Sciatic nerve (tissue), 2 donors: ENCODE measurements around the gene NPY2R. TPM values are rescaled to one million over a fixed set of nuclear protein-coding genes. Genes with fewer than 3 reads are reported as not detected.

Experiments used
- ATAC-seq: fragments of 200-7000 bp; cut with Tn5 transposase; one replicate; pipeline ENCODE4 v1.9.1; 2020; ENCODE audit warnings: mild to moderate bottlenecking, moderate library complexity
- DNase-seq: peaks from one replicate; pipeline ENCODE4 v3.0.0-alpha.2; 2020; ENCODE audit warnings: low spot score
- intact Hi-C: fragments of 100-400 bp; cut with DNase I; formaldehyde crosslinking; loops from one replicate; pipeline ENCODE4 v1.14.2; 2022
- total RNA-seq: library from RNA; stranded (reverse); fragmentation: NEBNext Ultra II Directional; extraction: Animal tissue kit (Norgen Biotek cat#: 25700); gene quantifications from one replicate; pipeline ENCODE4 v1.2.1, GENCODE V29; 2021
- donor health status: DM: no; HTN: no; CAD: no.
- donor health status: DM: no; HTN: no; CAD: no.

The NPY2R gene
- total RNA-seq: not detected

GRCh38 chr4:155208258-155209054 is at the start of gene NPY2R:
Gene NPY2R, plus strand, starts transcription at chr4:155208636. Its CDS starts 5,304 bp downstream, at chr4:155213940.
- DNase-seq: no peak
- intact Hi-C loops: no loop called here
- no peak for ATAC-seq

- ATAC-seq (no peak), DNase-seq (no peak)
- intact Hi-C loops: no loop called here
Measured at GRCh38 chr4:155161357-155161756, 47.1 kb upstream of the NPY2R start.

DNA sequence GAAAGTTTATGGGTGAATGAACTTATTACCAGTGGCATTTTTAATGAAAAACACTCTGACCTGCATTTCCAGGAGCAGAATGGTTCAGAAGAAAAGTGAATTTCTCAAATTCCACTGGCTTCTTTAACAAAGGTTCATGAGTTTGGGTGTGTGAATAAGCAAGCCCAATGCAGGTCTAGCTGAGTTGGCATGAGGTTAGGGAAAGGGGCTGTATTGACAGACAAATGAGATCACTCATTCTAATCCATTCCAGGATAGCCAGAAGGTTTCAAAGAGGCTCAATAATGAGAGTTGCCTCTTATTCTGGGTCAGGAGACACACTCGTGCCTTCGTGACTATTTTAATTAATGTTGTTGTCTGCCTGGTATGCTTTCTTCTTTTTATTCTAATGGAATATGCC is 43.7 kb upstream of the NPY2R start:
- no peak for ATAC-seq
- intact Hi-C loops: no loop called here
- DNase-seq: no peak

DNA sequence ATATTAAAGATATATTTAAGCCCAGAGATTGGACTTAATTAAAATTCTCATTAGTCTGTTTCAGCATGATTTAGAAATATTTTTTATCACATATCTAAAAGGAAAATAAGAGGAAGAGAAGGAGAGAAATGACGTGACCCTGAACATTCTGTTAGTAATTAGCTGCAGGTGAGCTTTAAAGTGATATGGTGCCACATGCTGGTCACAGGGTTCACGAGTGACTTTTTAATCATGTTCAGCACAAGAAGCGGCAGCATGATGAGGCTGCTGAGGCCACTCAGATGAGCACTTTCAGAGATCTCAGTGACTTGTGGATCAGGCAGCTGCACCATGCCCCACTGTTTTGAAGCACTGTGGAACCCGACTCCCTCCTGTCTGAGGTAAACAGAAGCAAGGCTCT is 37.9 kb upstream of the NPY2R start:
- intact Hi-C loops: no loop called here
- no peak for ATAC-seq
- no peak for DNase-seq

DNA sequence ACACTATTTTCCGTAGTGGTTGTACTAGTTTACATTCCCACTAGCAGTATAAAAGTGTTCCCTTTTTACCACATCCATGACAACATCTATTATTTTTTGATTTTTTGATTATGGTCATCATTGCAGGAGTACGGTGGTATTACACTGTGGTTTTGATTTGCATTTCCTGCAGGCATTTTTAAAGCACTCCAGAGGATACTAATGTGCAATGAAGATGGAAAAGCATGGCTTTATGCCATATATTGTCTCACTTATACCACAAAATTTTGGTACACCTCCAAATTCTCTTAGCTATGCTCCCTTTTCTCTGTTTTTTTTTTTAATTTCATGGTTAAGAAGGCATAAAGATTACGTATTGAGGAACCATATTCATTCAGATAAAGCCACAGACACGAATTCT is 35.1 kb upstream of the NPY2R start:
- intact Hi-C loops: no loop called here
- ATAC-seq (no peak), DNase-seq (no peak)

DNA sequence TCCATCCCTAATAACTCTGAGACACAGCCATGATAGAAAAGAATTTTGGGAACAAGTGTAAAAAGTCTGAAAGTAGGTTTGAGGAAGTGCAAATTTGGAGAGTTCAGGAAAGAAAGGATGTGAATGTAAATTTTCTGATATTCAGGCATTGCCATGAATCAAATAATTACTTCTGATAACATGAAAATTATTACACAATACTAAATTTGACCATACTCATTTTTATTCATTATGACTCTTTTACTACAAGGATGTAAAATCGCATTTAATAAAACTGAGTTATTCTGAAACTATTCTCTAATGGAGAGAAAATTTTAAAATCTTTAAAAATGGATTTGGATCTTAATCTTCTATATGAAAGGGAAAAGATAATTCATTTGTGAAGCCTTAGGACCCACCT is 33.8 kb upstream of the NPY2R start:
- DNase-seq (no peak), ATAC-seq (no peak)
- intact Hi-C loops: no loop called here

DNA sequence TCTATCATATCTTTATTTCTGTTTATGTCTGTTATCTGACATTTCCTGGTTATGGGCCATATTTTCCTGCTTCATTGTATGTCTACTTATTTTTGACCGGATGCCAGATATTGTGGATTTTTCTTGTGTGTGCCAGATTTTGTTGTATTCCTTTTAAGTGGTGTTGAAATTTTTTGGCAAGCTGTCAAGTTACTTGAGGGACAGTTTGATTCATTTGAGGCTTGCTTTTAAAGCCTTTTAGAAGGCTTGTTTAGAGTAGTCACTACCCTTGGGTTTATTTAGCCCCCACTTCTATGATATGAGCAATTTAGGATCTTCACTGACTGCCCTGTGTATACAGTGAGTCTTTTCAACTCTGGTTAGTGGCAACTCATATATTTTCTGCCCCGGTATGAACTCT is 29.2 kb upstream of the NPY2R start:
- ATAC-seq: no peak
- intact Hi-C loops: no loop called here
- no peak for DNase-seq

DNA sequence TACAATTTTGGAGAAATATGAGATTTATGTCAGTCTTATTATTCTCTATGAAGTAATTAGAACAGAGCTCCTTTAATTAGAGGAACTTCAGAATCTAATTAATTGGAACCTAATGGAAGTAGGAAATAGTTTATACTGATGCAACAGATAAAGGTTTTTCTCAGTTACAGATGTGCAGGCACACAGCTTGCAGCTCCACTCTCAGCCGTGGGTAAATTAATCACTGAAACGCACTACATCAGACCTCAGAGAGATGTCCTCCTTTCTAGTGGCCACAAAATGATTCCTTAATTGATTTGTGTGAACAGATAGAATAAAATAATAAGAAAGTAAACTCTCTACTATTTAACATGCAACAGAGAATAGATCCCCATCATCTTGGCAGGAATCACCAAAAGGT is 21.5 kb upstream of the NPY2R start:
- DNase-seq: no peak
- no peak for ATAC-seq
- intact Hi-C loops: no loop called here

- DNase-seq: no peak
- intact Hi-C loops: no loop called here
- ATAC-seq: no peak
Measured at GRCh38 chr4:155187989-155188388, 20.4 kb upstream of the NPY2R start.

DNA sequence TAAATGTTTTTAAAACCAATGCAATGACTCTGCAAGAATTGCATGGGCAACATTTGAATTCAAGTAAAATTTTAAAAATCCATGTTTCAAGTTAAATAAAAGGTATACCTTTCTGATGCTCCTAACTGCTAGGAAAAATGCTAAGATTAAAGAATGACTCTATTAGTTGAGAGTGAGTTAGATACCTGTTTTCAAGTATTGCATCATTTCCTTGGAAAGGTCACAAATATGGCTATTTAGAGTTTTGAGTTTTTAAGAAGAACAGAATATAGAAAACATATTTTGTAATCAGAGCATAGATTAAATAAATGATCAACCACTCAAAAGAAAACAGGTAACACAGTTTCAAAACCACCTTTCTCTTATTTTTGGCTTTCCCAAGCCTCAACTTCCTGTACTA is 18.3 kb upstream of the NPY2R start:
- ATAC-seq (no peak), DNase-seq (no peak)
- intact Hi-C loops: no loop called here

DNA sequence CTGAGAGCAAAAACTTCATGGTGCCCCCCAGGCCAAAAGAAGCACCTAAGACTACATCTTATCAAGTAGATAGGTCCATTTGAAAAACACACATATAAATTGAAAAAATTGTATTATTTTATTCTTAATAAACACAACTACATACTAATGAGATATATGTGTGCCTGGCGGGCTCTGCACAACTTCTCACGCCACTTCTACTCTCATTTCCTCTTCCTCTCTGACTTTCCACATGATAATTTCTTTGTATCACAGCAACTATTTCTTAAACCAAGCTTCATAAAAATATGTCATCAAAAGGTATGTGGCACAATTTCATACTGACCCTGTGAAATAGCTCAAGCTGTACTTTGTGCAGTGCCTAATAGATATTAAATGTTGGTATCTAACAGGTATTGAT is 10.7 kb upstream of the NPY2R start:
- ATAC-seq (no peak), DNase-seq (no peak)
- intact Hi-C loops: no loop called here

DNA sequence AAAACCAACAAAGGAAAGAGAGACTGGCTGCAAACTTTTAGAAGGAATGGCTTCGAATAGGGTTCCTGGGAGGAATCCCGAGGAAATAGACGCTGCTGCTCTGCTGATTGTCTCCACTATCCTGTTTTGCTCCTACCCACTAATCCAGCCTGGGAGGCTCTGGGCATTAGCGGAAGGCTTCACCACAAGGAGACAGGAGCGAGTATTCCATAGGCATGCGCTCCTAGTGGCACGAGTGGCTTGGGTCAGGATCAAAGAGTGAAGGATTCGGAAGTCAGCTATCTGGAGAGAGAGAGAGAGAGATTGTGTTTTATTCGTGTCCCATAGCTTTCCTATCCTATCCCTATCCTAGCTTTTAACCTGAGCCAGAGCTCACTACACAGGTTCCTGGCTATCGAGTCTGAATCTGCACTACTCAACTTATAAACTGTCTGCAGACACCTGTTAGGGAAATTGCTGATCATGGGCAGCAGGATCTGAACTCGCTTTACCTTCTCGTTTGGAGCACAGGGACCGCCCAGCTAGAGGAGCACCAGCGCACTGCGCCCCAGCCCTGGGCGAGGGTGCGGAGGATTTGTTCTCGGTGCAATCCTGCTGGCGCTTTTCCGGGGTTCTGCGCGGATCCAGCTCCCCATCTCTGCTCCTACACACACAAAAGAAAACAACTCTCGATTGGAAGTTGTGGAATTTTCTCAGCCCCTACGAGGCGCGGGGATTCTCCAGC is 740 bp upstream of the NPY2R start:
- no peak for ATAC-seq
- intact Hi-C loops: no loop called here
- DNase-seq: no peak

DNA sequence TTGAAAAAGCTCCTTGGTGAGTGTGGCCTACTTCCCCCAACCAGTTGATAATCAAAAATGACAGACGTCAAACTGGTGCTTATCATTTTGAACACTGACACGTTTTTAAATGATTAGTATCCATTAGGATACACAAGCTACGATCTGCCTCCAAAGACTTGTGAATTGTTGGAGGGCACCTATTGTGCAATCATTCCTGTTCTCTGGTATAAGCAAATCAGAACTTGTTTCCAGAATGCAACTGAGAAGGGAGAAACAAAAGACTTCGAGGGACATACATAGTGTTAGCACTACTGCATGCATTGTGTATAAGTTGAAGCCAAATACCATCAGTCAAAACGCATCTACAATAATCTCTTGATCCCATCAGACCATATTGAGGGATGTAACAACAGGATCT is 11.6 kb downstream of the NPY2R start:
- intact Hi-C loops: no loop called here
- no peak for DNase-seq
- ATAC-seq: no peak

DNA sequence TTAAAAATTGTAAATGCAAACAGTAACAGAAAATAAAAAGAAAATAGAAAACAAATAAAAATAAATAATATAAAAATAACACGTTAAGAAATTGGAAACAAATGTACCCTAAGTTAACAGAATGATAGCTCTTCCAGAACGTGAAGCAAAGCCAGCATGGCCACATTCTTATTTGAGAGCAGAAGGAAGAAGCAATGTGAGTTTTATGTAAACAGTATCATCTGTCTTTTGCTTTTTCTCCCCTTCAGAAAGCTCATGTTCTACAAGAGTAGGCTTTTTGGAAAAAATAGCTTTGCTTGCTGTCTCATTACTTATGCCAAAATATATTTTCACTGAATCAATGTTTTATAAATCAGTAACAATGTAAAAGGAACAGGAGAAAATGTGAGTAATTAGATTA is 18.7 kb downstream of the NPY2R start:
- DNase-seq: no peak
- intact Hi-C loops: no loop called here
- no peak for ATAC-seq

DNA sequence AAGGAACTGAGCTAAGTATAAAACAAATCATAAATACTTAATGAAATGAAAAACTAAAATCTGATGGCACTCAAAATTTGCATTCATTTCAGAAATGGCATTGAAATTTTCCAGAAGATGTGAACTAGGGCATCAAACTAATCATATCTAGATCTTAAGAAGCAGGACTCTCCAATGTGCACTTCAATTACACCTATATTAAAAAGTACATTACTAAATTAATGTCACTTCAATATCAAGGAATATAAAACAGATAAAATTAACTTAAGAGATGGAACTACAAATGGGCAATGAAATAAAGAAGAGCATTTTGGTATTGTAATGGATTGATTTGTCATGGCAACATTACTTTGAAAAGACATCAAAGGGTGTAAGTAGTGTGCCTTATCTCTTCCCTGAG is 20.3 kb downstream of the NPY2R start:
- intact Hi-C loops: no loop called here
- ATAC-seq (no peak), DNase-seq (no peak)

DNA sequence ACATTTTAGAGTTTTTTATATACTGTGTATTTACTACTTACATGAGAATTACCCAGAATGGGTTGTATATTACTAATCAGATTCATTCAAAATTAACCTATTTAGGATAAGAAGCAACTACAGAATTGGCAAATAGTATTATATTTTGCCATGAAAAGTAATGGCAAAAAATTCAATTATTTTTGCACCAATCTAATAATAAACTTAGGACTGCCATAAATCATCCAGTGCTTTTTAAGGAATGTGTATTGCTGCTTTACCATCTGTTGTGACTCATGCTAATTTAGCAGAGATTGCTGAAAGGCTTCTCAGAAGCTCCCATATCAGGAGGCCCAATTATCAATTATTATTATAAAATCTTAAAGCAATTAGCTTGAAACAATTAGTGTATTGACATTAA is 24.0 kb downstream of the NPY2R start:
- no peak for ATAC-seq
- no peak for DNase-seq
- intact Hi-C loops: no loop called here

DNA sequence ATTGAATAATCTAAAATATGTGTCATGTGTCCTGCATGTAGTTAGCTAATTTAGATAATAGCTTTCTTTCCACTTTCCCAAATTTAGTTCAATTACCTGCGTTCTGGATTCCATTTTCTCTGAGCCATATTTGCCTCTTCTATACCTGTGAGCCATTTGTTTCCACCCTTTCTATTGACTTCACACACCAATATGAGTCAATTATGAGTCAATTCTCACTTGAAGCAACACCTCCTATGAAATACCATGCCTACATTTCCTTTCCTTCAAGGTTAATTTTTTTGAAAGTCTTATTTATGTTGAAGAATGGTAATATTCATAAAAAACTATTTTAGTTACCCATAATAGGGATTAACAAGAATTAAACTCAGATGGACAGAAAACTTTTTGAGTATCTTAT is 25.8 kb downstream of the NPY2R start:
- ATAC-seq (no peak), DNase-seq (no peak)
- intact Hi-C loops: no loop called here

- intact Hi-C loops: no loop called here
- no peak for ATAC-seq
- DNase-seq: no peak
Measured at GRCh38 chr4:155237567-155237966, 29.1 kb downstream of the NPY2R start.

DNA sequence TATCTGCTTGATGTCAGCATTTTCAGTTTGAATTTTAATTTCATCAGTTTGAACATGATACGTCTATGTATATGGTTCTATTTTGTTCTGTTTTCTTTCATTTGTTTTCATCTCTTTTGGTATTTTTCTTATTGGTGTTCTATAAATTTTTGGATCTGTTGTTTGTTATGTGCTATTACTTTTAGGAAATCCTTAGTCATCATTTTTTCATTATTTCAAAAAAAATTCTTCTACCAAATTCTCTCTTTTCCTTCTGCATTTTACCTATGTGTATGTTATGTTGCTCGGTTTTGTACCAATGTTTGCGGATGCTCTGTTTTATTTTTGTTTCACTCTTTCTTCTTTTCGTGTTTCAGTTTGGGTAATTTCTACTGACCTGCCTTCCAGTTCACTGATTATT is 32.8 kb downstream of the NPY2R start:
- ATAC-seq (no peak), DNase-seq (no peak)
- intact Hi-C loops: no loop called here

DNA sequence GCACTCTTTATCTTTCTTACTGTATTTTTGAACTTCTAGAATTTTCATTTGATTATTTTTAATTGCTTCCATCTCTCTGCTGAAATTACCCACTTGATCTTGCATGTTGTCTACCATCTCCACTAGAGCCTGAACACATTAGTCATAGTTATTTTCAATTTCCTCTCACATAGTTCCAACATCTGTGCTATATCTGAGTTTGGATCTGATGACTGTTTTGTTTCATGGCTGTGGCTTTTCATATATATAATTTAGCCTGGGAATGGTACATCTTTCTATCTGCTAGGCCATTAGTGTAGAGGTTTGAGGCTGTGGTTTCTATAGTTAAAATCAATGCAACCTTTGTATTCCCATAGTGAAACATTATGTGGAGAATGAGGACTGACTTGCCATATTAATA is 33.2 kb downstream of the NPY2R start:
- ATAC-seq: no peak
- intact Hi-C loops: no loop called here
- DNase-seq: no peak

DNA sequence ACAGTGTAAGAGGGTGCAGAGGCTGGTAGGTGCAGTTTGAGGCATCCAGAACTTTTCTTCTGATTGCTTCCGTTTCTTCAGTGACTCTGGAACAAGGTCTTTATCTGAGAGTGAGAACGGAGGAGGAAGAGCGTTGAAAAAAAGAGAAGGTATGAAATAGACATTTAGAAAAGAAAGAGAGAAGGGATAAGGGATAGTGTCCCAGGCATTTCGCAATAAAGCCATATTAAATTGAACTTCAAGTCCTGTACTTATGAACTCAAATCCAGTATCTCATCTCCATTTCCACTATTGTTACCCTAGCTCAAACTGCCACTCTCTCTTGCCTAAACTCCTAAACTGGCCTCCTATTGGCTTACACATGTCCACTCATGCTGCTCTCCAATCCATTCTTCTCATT is 36.7 kb downstream of the NPY2R start:
- intact Hi-C loops: no loop called here
- DNase-seq (no peak), ATAC-seq (no peak)
